K562 (cell line): ENCODE measurements around the gene IGF1R. TPM values are rescaled to one million over a fixed set of nuclear protein-coding genes. Genes with fewer than 3 reads are reported as not detected.

Experiments
- ATAC-seq: fragments of 200-7000 bp; cut with Tn5 transposase; 3 replicates; pipeline ENCODE4 v1.9.1; 2020; ENCODE audit warnings: moderate library complexity
- BruUV-seq: library from RNA; stranded (reverse); fragments of 400-500 nt; replicated peaks from 2 replicates; lab custom pipeline; 2021; lab: Mats Ljungman, UMichigan
- CTCF ChIA-PET: fragments of 300-600 bp; formaldehyde crosslinking; extraction: SDS; loops from one replicate; lab custom pipeline; 2021; ENCODE audit warnings: low intra/inter-chr PET ratio; lab: Yijun Ruan, JAX
- POLR2A ChIA-PET: fragments of 300-600, 350-650 bp; sonication (Branson Sonifier 250); formaldehyde crosslinking; extraction: SDS; loops from one replicate; lab custom pipeline; 2021; ENCODE audit warnings: antibody characterized with exemption, inconsistent platforms; lab: Yijun Ruan, JAX
- DNase-seq, 4 experiments: peaks; one replicate each; pipeline versions ENCODE4 v3.0.0 to v3.0.0-alpha.2; 2011 to 2018; ENCODE audit warnings: low spot score in 3 of 4, mixed read lengths in 3 of 4; ENCODE audit errors: extremely low read depth in 1 of 4
- FAIRE-seq: peaks from 2 replicates; lab custom pipeline; 2011; peaks lifted over from hg19 to GRCh38; lab: Jason Lieb, UNC
- H2AFZ ChIP-seq: 2 replicates; pipeline ENCODE4 v1.6.0; 2011; ENCODE audit warnings: low read depth, low read length, control low read depth, inconsistent platforms
- H3K27ac ChIP-seq: fragments of 200-600 bp; 3 replicates; pipeline ENCODE4 v1.8.0; 2011; ENCODE audit warnings: low read depth, mild to moderate bottlenecking, control low read depth, inconsistent platforms, low read length, moderate library complexity, mixed read lengths; ENCODE audit errors: extremely low read depth
- H3K27me3 ChIP-seq, 2 experiments: fragments of 300-600 bp in 1 of 2; 2 replicates in 1 of 2; 3 replicates in 1 of 2; pipeline versions ENCODE4 v1.6.0 to v1.8.0; 2011; ENCODE audit warnings: inconsistent platforms in 2 of 2, low read length in 2 of 2, mild to moderate bottlenecking in 1 of 2, mixed read lengths in 1 of 2, moderate library complexity in 1 of 2; ENCODE audit not compliant: control insufficient read depth in 2 of 2, insufficient read depth in 2 of 2
- H3K36me3 ChIP-seq: fragments of 300-600 bp; 3 replicates; pipeline ENCODE4 v1.8.0; 2011; ENCODE audit warnings: mild to moderate bottlenecking, low read length, inconsistent platforms; ENCODE audit not compliant: control insufficient read depth, insufficient read depth
- H3K4me1 ChIP-seq, 2 experiments: fragments of 200-600 bp in 1 of 2; replicated peaks in 1 of 2; 2 replicates in 1 of 2; 3 replicates in 1 of 2; pipeline versions ENCODE4 v1.5.1 to v1.8.0; 2011; ENCODE audit warnings: inconsistent platforms in 2 of 2, low read length in 2 of 2, mild to moderate bottlenecking in 1 of 2, mixed read lengths in 1 of 2, moderate library complexity in 1 of 2; ENCODE audit not compliant: control insufficient read depth in 2 of 2, insufficient read depth in 2 of 2
- H3K4me2 ChIP-seq: 2 replicates; pipeline ENCODE4 v1.6.1; 2011; ENCODE audit warnings: low read length, control low read depth, inconsistent platforms, mixed read lengths; ENCODE audit not compliant: insufficient read depth
- H3K4me3 ChIP-seq: fragments of 200-600 bp; sonication (generic), shearing (Covaris generic); 2 replicates; pipeline ENCODE4 v1.5.1; 2016; ENCODE audit warnings: control low read depth, inconsistent platforms
- H3K79me2 ChIP-seq: fragments of 200-600 bp; 3 replicates; pipeline ENCODE4 v1.8.0; 2011; ENCODE audit warnings: low read length, inconsistent platforms; ENCODE audit not compliant: control insufficient read depth, insufficient read depth
- H3K9ac ChIP-seq, 2 experiments: 2 replicates each; pipeline versions ENCODE4 v1.6.0 to v1.6.1; 2011; ENCODE audit warnings: low read depth in 2 of 2, low read length in 2 of 2, control low read depth in 1 of 2, inconsistent platforms in 1 of 2, mild to moderate bottlenecking in 1 of 2, mixed read lengths in 1 of 2; ENCODE audit not compliant: insufficient read depth in 1 of 2
- H3K9me1 ChIP-seq: one replicate; pipeline ENCODE4 v1.6.0; 2011; ENCODE audit warnings: inconsistent platforms, mild to moderate bottlenecking, low read length, moderate library complexity; ENCODE audit not compliant: control insufficient read depth, insufficient read depth
- H3K9me3 ChIP-seq: replicated peaks from 2 replicates; pipeline ENCODE4 v1.5.1; 2011; ENCODE audit warnings: low read depth, low read length, inconsistent platforms; ENCODE audit not compliant: control insufficient read depth, insufficient read depth
- H4K20me1 ChIP-seq: replicated peaks from 2 replicates; pipeline ENCODE4 v1.6.1; 2011; ENCODE audit warnings: low read length, inconsistent platforms, mixed read lengths; ENCODE audit not compliant: control insufficient read depth, insufficient read depth
- CEBPB ChIP-seq: fragments of 450-650 bp; IDR thresholded peaks from 2 replicates; pipeline ENCODE4 v1.6.1; 2016; ENCODE audit warnings: missing genetic modification characterization, missing compliant biosample characterization
- HMGXB4 ChIP-seq: sonication (generic); formaldehyde crosslinking; IDR thresholded peaks from 2 replicates; pipeline ENCODE4 v1.8.1; 2023; ENCODE audit warnings: mild to moderate bottlenecking, missing genetic modification reagents
- MGA ChIP-seq: fragments of 450-650 bp; IDR thresholded peaks from 2 replicates; pipeline ENCODE4 v1.6.1; 2016; ENCODE audit warnings: mild to moderate bottlenecking, moderate library complexity
- MTA1 ChIP-seq: fragments of 450-650 bp; IDR thresholded peaks from 2 replicates; pipeline ENCODE4 v1.6.1; 2017; ENCODE audit warnings: borderline replicate concordance
- RBM14 ChIP-seq: fragments of 200-400 bp; formaldehyde crosslinking; IDR thresholded peaks from 2 replicates; pipeline ENCODE4 v1.6.1; 2018; ENCODE audit warnings: low read depth, mild to moderate bottlenecking, low read length, moderate library complexity, borderline replicate concordance; ENCODE audit not compliant: insufficient read depth
- SRSF3 ChIP-seq: fragments of 200-400 bp; formaldehyde crosslinking; IDR thresholded peaks from 2 replicates; pipeline ENCODE4 v1.6.1; 2016; ENCODE audit warnings: mild to moderate bottlenecking, low read length, moderate library complexity; ENCODE audit not compliant: insufficient read depth
- WGBS: fragments of 100-300 bp; shearing (Covaris generic); methylation state at CpG from one replicate; pipeline ENCODE4 v1.1.6; 2016; ENCODE audit warnings: low coverage, mixed read lengths; ENCODE audit not compliant: insufficient coverage; ENCODE audit errors: missing lambda C conversion rate; 5-methylcytosine and 5-hydroxymethylcytosine counted together
- in situ Hi-C: fragments of 300-500 bp; cut with MboI; formaldehyde crosslinking; loops from 4 replicates; pipeline ENCODE4 v1.15.0; 2018; ENCODE audit warnings: inconsistent platforms, mixed read lengths
- intact Hi-C: fragments of 100-400 bp; cut with micrococcal nuclease; formaldehyde crosslinking; loops from 2 replicates; pipeline ENCODE4 v1.14.2; 2022
- polyA plus RNA-seq, 8 experiments: library from polyadenylated mRNA; depleted of rRNA in 4 of 8; stranded (reverse) in 5 of 8; unstranded in 3 of 8; fragments of >200 nt; fragmentation: Nextera tagmentation in 2 of 8; fragmentation: Illumina TruSeq in 1 of 8; extraction: Ambion mirVana in 2 of 8; extraction: Trizol in 1 of 8; gene quantifications; 2 replicates each; pipeline versions ENCODE4 v1.2.1 to v1.2.3, GENCODE V29; 2011 to 2014; ENCODE audit warnings: inconsistent platforms in 1 of 8, missing spikeins in 1 of 8
- total RNA-seq, 7 experiments: library from RNA; depleted of rRNA in 6 of 7; stranded (reverse); fragments of >200 nt in 6 of 7; fragmentation: Illumina TruSeq in 2 of 7; extraction: Trizol in 2 of 7; gene quantifications; 2 replicates each; pipeline versions ENCODE4 v1.2.1 to v1.2.3, GENCODE V29; 2011 to 2021; ENCODE audit warnings: low replicate concordance in 1 of 7

IGF1R gene
- total and polyA plus RNA-seq, 9 of the 15 experiments (the other 6 are each of a cell fraction or from before 2014, with no cell fraction given): 0.35 to 8.0 (median 1.6) TPM

- TF ChIP-seq HMGXB4 (CRISPR knock-in tag): no peak
- no peak for TF ChIP-seq CEBPB (tag)
These were observed 315.1 kb downstream of the IGF1R start (continued) for GRCh38 chr15:98963444-98963843.

- Histone ChIP-seq H3K4me1 (peaks cover 0 to 4% of the 10 kb centered on the region in 2 experiments; a peak in 2 of 5 replicates), H3K27ac (no peak overlapping the region), H3K4me2 (no peak overlapping the region), H3K27me3 (peaks cover 50 to 65% of the 10 kb centered on the region in 2 experiments), H4K20me1 (peaks cover 3% of the 10 kb centered on the region; the same call in 1 of the 2 replicates), H2AFZ (no peak overlapping the region), H3K4me3 (no peak overlapping the region), H3K9me1 (no peaks in the 10 kb centered on the region), H3K79me2 (no peaks in the 10 kb centered on the region), H3K9ac (no peak overlapping the region), H3K9me3 (no peaks in the 10 kb centered on the region), H3K36me3 (no peaks in the 10 kb centered on the region)
- in situ Hi-C loops (no loop called here), intact Hi-C loops (no loop called here)
- no TSS peak for BruUV-seq
- ChIA-PET CTCF (no interaction called here), POLR2A (interaction anchor here (0.7 to 1.9 kb wide), 4 partner anchors 9 to 19 kb away, joined by 3 to 7 read pairs (median 4); no protein-coding TSS in a partner anchor)
- DNase-seq (no peak), FAIRE-seq (no peak), ATAC-seq (no peak)
- 2% methylated on average over 8 of the region's 8 CpGs for WGBS
- TF ChIP-seq MTA1 (no peak), RBM14 (no peak), MGA (no peak), SRSF3 (no peak)
These were observed 316.3 kb downstream of the IGF1R start for GRCh38 chr15:98964466-98965133.
